ENCODE data around the gene KMT2D. TPM values are rescaled to one million over a fixed set of nuclear protein-coding genes. Genes with fewer than 3 reads are reported as not detected.

KMT2D gene
- total RNA-seq, 1 experiment from 2014 or later = 10.7 TPM

GRCh38 chr12:49041036-49041880 lies 19.3 kb downstream of the KMT2D start:
- no peak for DNase-seq (ENCODE audit: low read depth)
- in situ Hi-C loops (cut with HindIII; ENCODE audit: low pct_unique_long_range_greater_than_20kb, low sequenced_read_pairs) = no loop called here

GRCh38 chr12:49040364-49040855 lies 20.2 kb downstream of the KMT2D start:
- in situ Hi-C loops (cut with HindIII; ENCODE audit: low pct_unique_long_range_greater_than_20kb, low sequenced_read_pairs) = no loop called here
- DNase-seq (ENCODE audit: low read depth) = no peak

DNA sequence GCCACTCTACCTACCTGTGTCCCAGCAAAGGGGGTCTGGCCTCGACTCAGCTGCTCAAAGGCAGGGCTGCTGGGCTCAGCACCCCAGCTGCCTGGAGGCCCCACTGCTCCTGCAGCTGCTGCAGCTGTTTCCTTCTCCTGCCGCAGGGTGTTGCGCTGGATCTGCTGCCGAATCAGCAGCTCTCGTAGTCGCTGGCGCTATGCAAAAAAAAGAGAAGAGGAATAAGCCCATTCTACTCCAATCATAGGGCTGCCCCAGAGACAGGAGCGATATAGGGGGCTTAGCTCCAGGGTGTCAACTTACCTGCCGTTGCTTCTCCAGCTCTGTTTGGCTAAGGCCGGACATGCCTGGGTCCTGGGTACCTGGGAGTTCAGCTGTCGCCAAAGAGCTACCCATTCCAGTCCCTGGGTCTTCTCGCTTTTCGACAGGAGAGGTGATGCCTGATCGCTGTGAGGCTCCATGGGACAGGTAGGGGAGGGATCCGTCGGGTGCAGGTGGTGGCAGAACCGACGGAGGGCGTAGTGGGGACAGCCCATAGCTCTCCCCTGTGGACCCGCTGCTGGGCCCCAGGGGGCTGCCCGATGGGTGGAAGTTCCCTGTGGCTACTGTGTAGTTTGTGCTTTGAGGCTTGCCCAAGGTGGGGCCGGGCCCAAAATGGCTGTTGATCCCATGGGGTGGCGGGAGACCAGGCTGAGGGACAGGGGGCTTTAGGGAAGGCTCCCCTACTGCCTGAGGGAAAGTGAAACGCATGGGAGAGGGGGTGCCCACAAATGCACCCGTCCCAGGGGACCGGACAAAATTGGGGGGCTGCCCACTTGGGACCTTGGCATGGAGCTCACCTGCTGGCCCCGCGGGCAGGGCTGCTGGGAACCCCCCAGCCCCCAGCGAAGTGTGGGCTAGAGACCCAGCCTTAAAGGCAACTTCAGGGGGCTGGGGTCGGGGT lies 20.9 kb downstream of the KMT2D start:
- in situ Hi-C loops (cut with HindIII; ENCODE audit: low pct_unique_long_range_greater_than_20kb, low sequenced_read_pairs) = no loop called here
- DNase-seq (ENCODE audit: low read depth) = no peak

GRCh38 chr12:49038291-49038955 lies 22.2 kb downstream of the KMT2D start:
- in situ Hi-C loops (cut with HindIII; ENCODE audit: low pct_unique_long_range_greater_than_20kb, low sequenced_read_pairs) = no loop called here
- no peak for DNase-seq (ENCODE audit: low read depth)

DNA sequence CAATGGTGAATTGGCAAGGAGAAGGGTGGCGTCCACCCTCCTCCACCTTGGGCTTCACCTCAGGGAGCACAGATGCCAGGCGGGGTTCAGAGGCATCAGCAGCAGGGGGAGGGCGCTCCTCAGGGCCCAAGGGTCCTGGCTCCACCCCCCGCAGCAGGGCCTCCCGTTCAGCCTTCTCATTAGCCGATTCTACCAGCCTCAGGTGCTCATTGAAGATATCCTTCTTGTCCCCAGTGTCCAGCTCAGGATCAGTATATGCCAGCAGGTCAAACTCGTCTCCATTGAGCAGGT lies 22.7 kb downstream of the KMT2D start:
- in situ Hi-C loops (cut with HindIII; ENCODE audit: low pct_unique_long_range_greater_than_20kb, low sequenced_read_pairs) = no loop called here

DNA sequence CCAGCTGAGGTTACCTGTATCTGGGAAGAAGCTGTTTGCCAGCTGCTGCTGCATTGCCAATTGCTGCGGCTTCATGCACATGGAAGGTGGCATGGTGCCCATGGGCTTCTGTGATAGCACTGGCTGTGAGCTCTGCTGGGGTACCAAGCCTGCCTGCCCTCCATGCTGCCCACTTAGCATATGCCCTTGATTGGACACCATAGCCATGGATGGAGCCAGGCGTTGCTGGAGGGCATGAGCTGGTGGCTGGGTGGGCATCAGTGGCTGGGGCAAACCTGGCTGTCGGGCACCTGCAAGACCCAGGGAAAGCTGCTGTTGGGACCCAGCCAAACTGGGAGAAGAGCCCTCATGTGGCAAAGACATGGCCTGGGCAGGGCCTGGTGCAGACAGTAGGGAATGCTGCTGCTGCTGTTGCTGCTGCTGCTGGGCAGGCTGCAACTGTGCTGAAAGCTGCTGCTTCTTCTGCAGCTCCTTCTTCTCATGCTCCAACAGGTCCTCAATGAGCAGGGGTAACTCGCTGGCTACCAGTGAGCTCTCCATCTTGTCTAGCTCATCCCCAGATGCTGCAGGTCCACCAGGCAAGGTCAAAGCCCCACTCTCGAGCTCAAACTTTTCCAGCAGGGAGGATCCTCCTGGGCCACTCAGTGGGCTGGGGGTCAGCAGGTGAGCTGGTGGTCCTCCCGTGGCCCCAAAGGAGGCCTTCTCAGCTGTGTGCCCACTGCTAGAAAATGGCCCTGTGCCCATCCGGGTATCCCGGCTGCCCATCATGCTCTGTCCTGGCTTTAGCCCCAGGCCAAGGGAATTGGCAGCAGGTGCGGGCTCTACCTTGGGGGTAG lies 23.3 kb downstream of the KMT2D start:
- in situ Hi-C loops (cut with HindIII; ENCODE audit: low pct_unique_long_range_greater_than_20kb, low sequenced_read_pairs) = no loop called here
- DNase-seq (ENCODE audit: low read depth) = no peak

More for the DNA sequence above, 22.7 kb downstream of the KMT2D start:
- no peak for DNase-seq (ENCODE audit: low read depth)

GRCh38 chr12:49036029-49036428 lies 24.6 kb downstream of the KMT2D start:
- in situ Hi-C loops (cut with HindIII; ENCODE audit: low pct_unique_long_range_greater_than_20kb, low sequenced_read_pairs) = no loop called here

GRCh38 chr12:49034286-49034622 lies 26.3 kb downstream of the KMT2D start:
- in situ Hi-C loops (cut with HindIII; ENCODE audit: low pct_unique_long_range_greater_than_20kb, low sequenced_read_pairs) = no loop called here
- no peak for DNase-seq (ENCODE audit: low read depth)

More at GRCh38 chr12:49036029-49036428, 24.6 kb downstream of the KMT2D start:
- no peak for DNase-seq (ENCODE audit: low read depth)

DNA sequence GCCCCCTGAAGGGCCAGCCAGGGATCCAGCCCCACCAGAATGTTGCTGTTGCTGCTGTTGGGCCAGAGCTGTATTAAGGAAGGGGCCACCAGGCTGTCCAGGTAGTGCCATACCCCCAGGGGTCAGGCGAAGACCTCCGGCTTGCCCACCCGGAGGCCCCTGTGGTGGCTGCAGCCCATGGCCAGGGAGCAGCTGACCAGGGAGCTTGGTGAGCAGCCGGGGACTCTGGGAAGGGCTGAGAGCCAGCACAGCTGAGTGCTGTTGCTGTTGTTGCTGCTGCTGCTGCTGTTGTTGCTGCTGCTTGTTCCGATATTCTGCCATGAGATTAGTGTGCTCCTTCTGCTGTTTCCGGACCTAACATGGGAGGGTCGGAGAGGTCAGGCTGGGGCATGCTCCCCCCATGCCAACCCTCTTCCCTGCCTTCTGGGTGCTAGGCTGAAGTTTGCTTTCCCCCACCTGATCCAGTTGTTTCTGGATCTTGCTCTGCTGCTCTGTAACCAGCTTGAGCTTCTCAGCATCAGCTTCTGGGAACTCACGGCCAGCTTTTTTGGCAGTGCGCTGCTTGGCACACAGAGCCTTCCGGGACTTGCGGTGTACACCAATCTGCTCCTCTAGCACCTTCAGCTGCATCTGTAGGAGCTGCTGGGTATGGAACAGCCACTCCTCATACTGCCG lies 26.8 kb downstream of the KMT2D start:
- in situ Hi-C loops (cut with HindIII; ENCODE audit: low pct_unique_long_range_greater_than_20kb, low sequenced_read_pairs) = no loop called here
- DNase-seq (ENCODE audit: low read depth) = no peak

DNA sequence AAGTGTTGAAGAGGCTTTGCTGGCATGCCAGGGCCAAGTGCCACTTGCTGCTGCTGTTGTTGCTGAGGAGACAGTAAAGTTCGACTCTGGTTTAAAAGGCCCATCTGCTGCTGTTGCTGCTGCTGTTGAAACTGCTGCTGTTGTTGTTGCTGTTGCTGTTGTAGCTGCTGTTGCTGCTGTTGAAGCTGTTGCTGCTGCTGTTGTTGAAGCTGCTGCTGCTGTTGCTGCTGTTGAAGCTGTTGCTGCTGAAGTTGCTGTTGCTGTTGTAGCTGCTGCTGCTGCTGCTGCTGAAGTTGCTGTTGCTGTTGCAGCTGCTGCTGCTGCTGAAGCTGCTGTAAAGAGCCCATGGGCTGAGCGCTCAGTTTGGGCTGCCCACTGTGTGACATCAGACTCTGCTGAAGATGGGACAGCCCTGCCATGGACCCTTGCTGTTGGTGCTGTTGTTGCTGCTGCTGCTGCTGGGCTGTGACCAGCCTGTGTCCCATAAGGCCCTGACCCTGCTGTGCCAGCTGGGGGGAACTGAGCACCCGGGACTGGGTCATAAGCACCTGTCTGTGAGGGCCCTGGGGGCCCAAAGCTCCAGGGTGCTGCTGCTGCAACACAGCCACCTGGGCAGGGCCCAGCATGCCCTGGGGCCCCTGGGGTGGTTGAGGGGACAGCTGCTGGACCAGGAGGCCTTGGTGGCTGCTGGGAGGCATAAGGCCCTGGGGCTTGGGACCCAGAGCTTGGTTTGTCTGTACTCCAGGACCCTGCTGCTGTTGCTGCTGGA lies 27.7 kb downstream of the KMT2D start:
- in situ Hi-C loops (cut with HindIII; ENCODE audit: low pct_unique_long_range_greater_than_20kb, low sequenced_read_pairs) = no loop called here
- no peak for DNase-seq (ENCODE audit: low read depth)

GRCh38 chr12:49032276-49032675 lies 28.3 kb downstream of the KMT2D start:
- DNase-seq (ENCODE audit: low read depth) = no peak
- in situ Hi-C loops (cut with HindIII; ENCODE audit: low pct_unique_long_range_greater_than_20kb, low sequenced_read_pairs) = no loop called here

- no peak for DNase-seq (ENCODE audit: low read depth)
- in situ Hi-C loops (cut with HindIII; ENCODE audit: low pct_unique_long_range_greater_than_20kb, low sequenced_read_pairs) = no loop called here
These were observed 28.9 kb downstream of the KMT2D start for GRCh38 chr12:49031573-49032161.

GRCh38 chr12:49030714-49031572 lies 29.7 kb downstream of the KMT2D start:
- in situ Hi-C loops (cut with HindIII; ENCODE audit: low pct_unique_long_range_greater_than_20kb, low sequenced_read_pairs) = no loop called here
- DNase-seq (ENCODE audit: low read depth) = no peak

GRCh38 chr12:49030119-49030518 lies 30.5 kb downstream of the KMT2D start:
- in situ Hi-C loops (cut with HindIII; ENCODE audit: low pct_unique_long_range_greater_than_20kb, low sequenced_read_pairs) = no loop called here

DNA sequence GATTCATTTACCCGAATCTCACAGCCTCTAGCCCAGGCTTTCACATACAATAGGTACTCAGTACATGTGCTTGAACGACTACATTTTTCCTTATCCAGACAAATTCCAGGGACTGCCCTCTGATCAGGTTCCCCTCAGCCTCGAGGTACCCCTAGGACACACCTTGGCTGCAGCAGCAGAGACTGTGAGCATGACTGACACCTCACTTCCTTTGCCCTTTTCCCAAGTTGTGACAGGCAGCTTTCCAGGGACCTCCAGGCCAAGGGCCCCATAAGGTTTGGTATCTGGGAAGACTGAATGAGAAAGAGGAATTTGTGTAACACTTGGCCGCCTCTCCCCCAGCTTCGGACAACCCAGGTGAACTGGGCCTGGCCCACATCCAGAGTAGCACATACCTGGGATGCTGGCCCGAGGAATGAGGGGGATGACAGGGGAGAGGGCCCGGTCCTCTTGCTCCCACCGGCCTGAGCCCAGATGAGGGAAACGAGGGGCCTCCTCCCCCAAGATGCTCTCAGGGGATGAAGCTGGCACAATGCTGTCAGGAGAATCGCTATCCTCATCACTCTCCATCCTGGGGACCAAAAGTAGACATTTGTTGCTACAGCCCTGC lies 31.8 kb downstream of the KMT2D start:
- no peak for DNase-seq (ENCODE audit: low read depth)
- in situ Hi-C loops (cut with HindIII; ENCODE audit: low pct_unique_long_range_greater_than_20kb, low sequenced_read_pairs) = no loop called here

More at GRCh38 chr12:49030119-49030518, 30.5 kb downstream of the KMT2D start:
- DNase-seq (ENCODE audit: low read depth) = no peak
